Urinary bladder (tissue), 4 donors: ENCODE data around the gene TBC1D5. TPM values are rescaled to one million over a fixed set of nuclear protein-coding genes. Genes with fewer than 3 reads are reported as not detected.

Experiments used
- DNase-seq: peaks from one replicate; pipeline ENCODE4 v3.0.0-alpha.2; 2015; ENCODE audit errors: extremely low spot score
- H3K27ac ChIP-seq: one replicate; pipeline ENCODE4 v1.5.1; 2013; ENCODE audit warnings: low read depth, mild to moderate bottlenecking, moderate library complexity
- H3K36me3 ChIP-seq: one replicate; pipeline ENCODE4 v1.6.1; 2013; ENCODE audit warnings: mild to moderate bottlenecking, moderate library complexity; ENCODE audit not compliant: insufficient read depth
- H3K4me1 ChIP-seq: one replicate; pipeline ENCODE4 v1.6.1; 2013; ENCODE audit warnings: mild to moderate bottlenecking, moderate library complexity; ENCODE audit not compliant: insufficient read depth
- H3K4me3 ChIP-seq: one replicate; pipeline ENCODE4 v1.5.1; 2013; ENCODE audit warnings: low read depth, low read length
- WGBS: extraction: QIAGEN DNeasy Blood & Tissue Kit; methylation state at CpG from one replicate; pipeline ENCODE4 v1.1.7; 2013; 5-methylcytosine and 5-hydroxymethylcytosine counted together
- polyA plus RNA-seq: library from polyadenylated mRNA; stranded (reverse); fragments of 200-250 nt; gene quantifications from one replicate; pipeline ENCODE4 v1.2.3, GENCODE V29; 2013
- total RNA-seq: library from RNA; depleted of rRNA; stranded (reverse); fragments of >200 nt; gene quantifications from one replicate; pipeline ENCODE4 v1.2.3, GENCODE V29; 2014
- donor health status: healthy with polysubstance abuse.
- donor health status: healthy.

Gene TBC1D5
- total and polyA plus RNA-seq, 2 donors: 26.2 to 145 TPM

- Histone ChIP-seq H3K36me3 (no peaks in the 10 kb centered on the region), H3K4me1 (no peaks in the 10 kb centered on the region), H3K27ac (no peak overlapping the region), H3K4me3 (no peak overlapping the region)
- DNase-seq: no peak
Observed at GRCh38 chr3:17217588-17217987, 524.8 kb downstream of the TBC1D5 start.

GRCh38 chr3:17213102-17213501 lies 529.3 kb downstream of the TBC1D5 start:
- Histone ChIP-seq H3K4me3 (no peak overlapping the region), H3K36me3 (peaks cover 1% of the 10 kb centered on the region), H3K4me1 (no peaks in the 10 kb centered on the region), H3K27ac (no peak overlapping the region)
- 95% methylated on average over 3 of the region's 3 CpGs for WGBS
- no peak for DNase-seq

DNA sequence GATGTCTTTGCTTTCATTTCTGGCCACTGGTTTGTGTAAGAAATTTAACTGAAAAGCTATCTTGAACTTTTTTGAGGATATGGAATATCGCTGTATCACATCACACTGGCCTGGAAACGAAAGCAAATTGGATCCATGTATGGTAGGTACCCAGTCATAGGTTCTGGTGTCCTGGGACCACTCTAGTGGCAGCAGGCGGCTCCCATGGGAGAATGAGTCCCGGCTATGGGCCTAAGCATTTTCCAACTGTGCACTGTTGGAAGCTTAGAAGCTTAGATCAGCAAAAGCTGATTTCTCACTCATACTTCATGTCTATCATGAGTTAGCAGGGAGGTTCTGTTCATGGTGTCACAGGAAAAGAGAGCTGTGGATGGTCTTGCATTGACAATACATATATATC lies 534.5 kb downstream of the TBC1D5 start:
- H3K4me1 ChIP-seq: no peaks in the 10 kb centered on the region
- 95% methylated on average over 4 of the region's 4 CpGs for WGBS
- no peak overlapping the region for H3K27ac ChIP-seq

GRCh38 chr3:17207019-17207418 lies 535.4 kb downstream of the TBC1D5 start:
- no peak for DNase-seq
- no peak overlapping the region for H3K27ac ChIP-seq
- no peak overlapping the region for H3K4me3 ChIP-seq
- H3K36me3 ChIP-seq: no peaks in the 10 kb centered on the region
- no peaks in the 10 kb centered on the region for H3K4me1 ChIP-seq

More for the DNA sequence above, 534.5 kb downstream of the TBC1D5 start:
- Histone ChIP-seq H3K36me3 (peaks cover 1% of the 10 kb centered on the region), H3K4me3 (no peak overlapping the region)
- no peak for DNase-seq

GRCh38 chr3:17204049-17204650 lies 538.3 kb downstream of the TBC1D5 start:
- no peak for DNase-seq
- Histone ChIP-seq H3K4me3 (no peak overlapping the region), H3K27ac (no peak overlapping the region), H3K36me3 (no peaks in the 10 kb centered on the region), H3K4me1 (no peaks in the 10 kb centered on the region)
- WGBS: 87% methylated on average over 3 of the region's 3 CpGs

DNA sequence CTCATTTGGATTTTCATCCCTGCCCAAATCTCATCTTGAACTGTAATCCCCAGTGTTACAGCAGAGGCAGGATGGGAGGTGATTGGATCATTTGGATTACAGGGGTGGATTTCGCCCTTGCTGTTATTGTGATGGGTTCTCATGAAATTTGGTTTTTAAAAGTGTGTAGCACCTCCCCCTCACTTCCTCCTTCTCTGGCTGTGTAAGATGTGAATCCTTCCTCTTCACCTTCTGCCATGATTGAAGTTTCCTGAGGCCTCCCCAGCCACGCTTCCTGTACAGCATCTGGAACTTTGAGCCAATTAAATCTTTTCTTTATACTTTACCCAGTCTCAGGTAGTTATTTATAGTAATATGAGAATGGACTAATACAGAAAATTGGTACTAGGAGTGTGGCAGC lies 540.9 kb downstream of the TBC1D5 start:
- WGBS: 97% methylated on average over 2 of the region's 2 CpGs
- Histone ChIP-seq H3K36me3 (no peaks in the 10 kb centered on the region), H3K27ac (no peak overlapping the region), H3K4me3 (no peak overlapping the region), H3K4me1 (no peaks in the 10 kb centered on the region)
- DNase-seq: no peak

DNA sequence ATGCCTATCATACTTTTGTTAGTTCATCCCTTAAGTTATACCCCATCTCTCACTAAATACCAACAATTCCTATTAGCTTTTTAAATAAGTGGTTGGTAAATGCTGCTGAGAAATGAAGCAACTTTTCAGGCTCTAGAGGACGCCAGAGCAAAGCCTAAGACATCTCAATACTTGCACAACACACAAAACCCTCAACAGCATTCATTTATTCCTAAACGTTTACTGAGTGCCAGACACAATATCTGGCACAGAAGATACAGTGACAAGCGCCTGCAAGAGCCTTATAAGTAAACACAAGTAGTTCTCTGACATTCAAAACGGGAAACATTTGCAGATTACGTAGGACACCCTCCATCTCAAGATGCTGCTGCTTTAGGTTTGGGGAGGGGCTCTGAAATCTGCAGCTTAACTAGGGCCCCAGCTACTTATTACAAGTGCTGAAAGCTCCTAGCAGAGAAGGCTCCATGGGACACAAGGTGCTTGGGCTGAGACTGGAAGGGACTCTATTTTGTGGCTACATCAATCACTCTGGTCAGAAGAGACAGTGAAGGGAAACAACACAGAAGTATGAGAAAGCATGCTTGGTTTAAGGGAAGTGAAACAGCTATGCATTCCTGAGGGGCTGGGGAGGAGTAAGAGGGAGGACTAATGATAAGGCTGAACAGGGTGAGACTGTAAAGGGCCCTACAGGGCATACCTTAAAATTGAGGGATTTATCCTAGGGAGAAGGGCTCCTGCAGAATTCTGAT lies 546.4 kb downstream of the TBC1D5 start:
- Histone ChIP-seq H3K27ac (no peak overlapping the region), H3K36me3 (no peaks in the 10 kb centered on the region), H3K4me1 (no peaks in the 10 kb centered on the region), H3K4me3 (no peak overlapping the region)
- WGBS: 31% methylated on average over 5 of the region's 5 CpGs
- DNase-seq: no peak

DNA sequence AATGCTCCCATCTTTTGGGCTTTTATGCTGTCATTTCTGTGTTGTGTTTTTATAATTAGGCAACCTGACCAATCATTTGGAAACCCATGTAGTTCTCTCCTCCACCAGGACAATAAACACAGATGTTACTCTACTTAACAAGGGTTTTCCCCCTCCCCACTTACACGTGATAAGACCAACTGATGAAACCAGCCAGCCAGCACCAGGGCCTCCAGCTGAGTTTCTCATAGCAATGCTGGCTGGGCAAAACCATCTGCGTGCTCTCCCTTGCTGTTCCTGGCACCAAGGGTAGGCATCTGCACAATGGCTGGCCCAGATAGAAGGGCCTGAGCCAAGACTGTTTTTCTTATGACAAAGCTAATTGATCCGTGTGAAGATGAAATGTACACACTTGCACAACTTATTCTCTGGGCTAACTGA lies 547.2 kb downstream of the TBC1D5 start:
- WGBS: 41% methylated on average over 3 of the region's 3 CpGs
- Histone ChIP-seq H3K4me1 (no peaks in the 10 kb centered on the region), H3K36me3 (no peaks in the 10 kb centered on the region), H3K27ac (no peak overlapping the region), H3K4me3 (no peak overlapping the region)
- DNase-seq: no peak

GRCh38 chr3:17194116-17194515 lies 548.3 kb downstream of the TBC1D5 start:
- no peak for DNase-seq

GRCh38 chr3:17192995-17193394 lies 549.4 kb downstream of the TBC1D5 start:
- Histone ChIP-seq H3K4me1 (no peaks in the 10 kb centered on the region), H3K36me3 (no peaks in the 10 kb centered on the region), H3K4me3 (no peak overlapping the region), H3K27ac (no peak overlapping the region)
- WGBS: 88% methylated on average over 2 of the region's 2 CpGs
- no peak for DNase-seq

More at GRCh38 chr3:17194116-17194515, 548.3 kb downstream of the TBC1D5 start:
- no peak overlapping the region for H3K27ac ChIP-seq
- 82% methylated on average over 5 of the region's 5 CpGs for WGBS
- H3K36me3 ChIP-seq: no peaks in the 10 kb centered on the region
- H3K4me1 ChIP-seq: no peaks in the 10 kb centered on the region
- H3K4me3 ChIP-seq: no peak overlapping the region

DNA sequence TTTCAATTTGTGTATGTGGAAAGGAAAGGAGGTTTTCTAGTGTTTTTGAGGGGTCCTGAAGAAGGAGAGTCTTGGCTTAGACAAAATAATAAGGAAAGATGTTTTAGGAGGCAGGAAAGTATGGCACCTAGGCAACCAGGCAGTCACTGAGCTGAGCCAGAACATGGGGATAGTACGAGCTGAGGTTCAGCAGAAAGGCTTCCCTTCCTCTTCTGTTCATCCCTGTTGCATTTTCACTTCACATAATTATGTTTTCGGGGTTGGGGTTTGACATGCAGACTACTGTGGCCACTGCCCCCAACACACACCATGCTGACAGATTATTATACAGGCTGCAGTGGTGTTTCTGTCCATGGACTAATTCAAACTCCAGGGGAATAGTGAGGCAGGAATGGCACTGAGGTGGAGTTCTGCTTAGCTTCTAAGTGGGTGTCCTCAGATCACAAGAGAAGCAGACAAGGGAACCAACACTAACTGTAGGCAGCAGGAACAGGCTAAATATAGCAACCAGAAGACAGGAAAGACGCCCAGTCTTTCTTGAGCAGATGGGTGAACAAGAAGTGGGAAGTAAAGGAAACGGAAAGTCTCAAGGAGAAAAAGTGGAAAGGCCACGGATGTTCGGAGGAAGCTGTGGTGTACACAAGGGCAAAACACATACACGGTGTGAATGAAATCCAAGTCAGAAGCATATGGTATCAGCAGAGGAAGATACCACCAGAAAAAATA lies 551.9 kb downstream of the TBC1D5 start:
- H3K36me3 ChIP-seq: no peaks in the 10 kb centered on the region
- no peak for DNase-seq
- H3K4me3 ChIP-seq: no peak overlapping the region
- H3K4me1 ChIP-seq: no peaks in the 10 kb centered on the region
- no peak overlapping the region for H3K27ac ChIP-seq
- WGBS: 83% methylated on average over 7 of the region's 7 CpGs

DNA sequence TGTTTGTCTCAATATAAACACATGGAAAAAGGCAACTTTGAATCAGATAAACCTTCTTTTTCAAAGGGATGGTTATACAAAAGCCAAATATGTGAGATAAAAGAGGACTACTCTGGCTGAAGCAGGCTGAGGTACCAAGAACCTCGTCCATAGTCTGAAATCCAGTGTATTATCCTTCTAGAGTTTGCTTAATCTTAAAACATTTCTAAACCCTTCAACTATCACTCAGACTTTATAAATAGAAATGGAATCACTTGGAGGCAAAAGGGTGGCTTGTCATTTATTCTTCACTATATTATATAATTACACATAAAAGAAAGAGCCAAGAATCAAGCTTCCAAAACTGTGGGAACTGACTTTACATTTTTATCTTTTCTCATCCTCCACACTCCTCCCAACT lies 554.1 kb downstream of the TBC1D5 start:
- WGBS: 38% methylated on average over 1 of the region's 1 CpG

GRCh38 chr3:17187589-17188184 lies 554.7 kb downstream of the TBC1D5 start:
- Histone ChIP-seq H3K4me1 (no peaks in the 10 kb centered on the region), H3K27ac (peak overlapping the region; percentile 10), H3K4me3 (no peak overlapping the region), H3K36me3 (peaks cover 4% of the 10 kb centered on the region)
- DNase-seq: no peak
- 77% methylated on average over 6 of the region's 6 CpGs for WGBS

More for the DNA sequence above, 554.1 kb downstream of the TBC1D5 start:
- no peak for DNase-seq
- H3K4me1 ChIP-seq: no peaks in the 10 kb centered on the region
- H3K4me3 ChIP-seq: no peak overlapping the region
- H3K27ac ChIP-seq: peak overlapping the region; percentile 23
- H3K36me3 ChIP-seq: peaks cover 4% of the 10 kb centered on the region
